GM12878 (cell line): ENCODE measurements around the gene NEK10. TPM values are rescaled to one million over a fixed set of nuclear protein-coding genes. Genes with fewer than 3 reads are reported as not detected.

Source experiments
- ATAC-seq: fragments of 200-7000 bp; cut with Tn5 transposase; 3 replicates; pipeline ENCODE4 v1.9.1; 2020; ENCODE audit warnings: mild to moderate bottlenecking, moderate library complexity
- BruUV-seq: library from RNA; stranded (reverse); fragments of 400-500 nt; replicated peaks from 2 replicates; lab custom pipeline; 2021; lab: Mats Ljungman, UMichigan
- CTCF ChIA-PET: fragments of 300-600 bp; sonication (Branson Sonifier 250); formaldehyde crosslinking; extraction: SDS; loops from one replicate; lab custom pipeline; 2021; ENCODE audit warnings: inconsistent platforms; lab: Yijun Ruan, JAX
- POLR2A ChIA-PET: fragments of 350-600 bp; formaldehyde crosslinking; extraction: SDS; loops from one replicate; lab custom pipeline; 2021; ENCODE audit warnings: inconsistent platforms; lab: Charles Lee
- RAD21 ChIA-PET: fragments of 300-600 bp; sonication (Branson Sonifier 250); formaldehyde crosslinking; loops from one replicate; lab custom pipeline; 2023; ENCODE audit warnings: antibody characterized with exemption; ENCODE audit not compliant: unreplicated experiment; lab: Charles Lee
- SMC1A ChIA-PET: fragments of 300-600 bp; sonication (Branson Sonifier 250); formaldehyde crosslinking; loops from one replicate; lab custom pipeline; 2023; ENCODE audit not compliant: unreplicated experiment, uncharacterized antibody; lab: Charles Lee
- DNase-seq: peaks from one replicate; pipeline ENCODE4 v3.0.0-alpha.2; 2011; ENCODE audit warnings: low read depth, low spot score
- FAIRE-seq: peaks from 3 replicates; lab custom pipeline; 2011; peaks lifted over from hg19 to GRCh38; lab: Jason Lieb, UNC
- H2AFZ ChIP-seq: 2 replicates; pipeline ENCODE4 v1.6.0; 2011; ENCODE audit warnings: low read depth, low read length, control low read depth; ENCODE audit not compliant: control insufficient read depth
- H3K27ac ChIP-seq: 2 replicates; pipeline ENCODE4 v1.5.1; 2011; ENCODE audit warnings: control low read depth; ENCODE audit not compliant: control insufficient read depth, insufficient read depth
- H3K27me3 ChIP-seq, 2 experiments: replicated peaks in 1 of 2; 2 replicates each; pipeline versions ENCODE4 v1.6.0 to v1.6.1; 2011; ENCODE audit warnings: low read length in 1 of 2; ENCODE audit not compliant: control insufficient read depth in 2 of 2, insufficient read depth in 2 of 2
- H3K36me3 ChIP-seq, 2 experiments: 2 replicates each; pipeline ENCODE4 v1.5.1; 2011; ENCODE audit warnings: low read length in 1 of 2; ENCODE audit not compliant: control insufficient read depth in 2 of 2, insufficient read depth in 2 of 2
- H3K4me1 ChIP-seq: 2 replicates; pipeline ENCODE4 v1.6.1; 2011; ENCODE audit warnings: mild to moderate bottlenecking, low read length, moderate library complexity, mixed read lengths; ENCODE audit not compliant: control insufficient read depth, insufficient read depth
- H3K4me2 ChIP-seq: 2 replicates; pipeline ENCODE4 v1.6.0; 2011; ENCODE audit warnings: control low read depth; ENCODE audit not compliant: control insufficient read depth, insufficient read depth
- H3K4me3 ChIP-seq: fragments of 200-600 bp; sonication (generic); 2 replicates; pipeline ENCODE4 v1.5.1; 2016
- H3K79me2 ChIP-seq: 2 replicates; pipeline ENCODE4 v1.6.0; 2011; ENCODE audit warnings: low read length; ENCODE audit not compliant: control insufficient read depth, insufficient read depth
- H3K9ac ChIP-seq: 2 replicates; pipeline ENCODE4 v1.8.0; 2011; ENCODE audit warnings: low read length, control low read depth, mixed read lengths; ENCODE audit not compliant: control insufficient read depth, insufficient read depth
- H3K9me3 ChIP-seq: replicated peaks from 3 replicates; pipeline ENCODE4 v1.5.1; 2011; ENCODE audit warnings: mild to moderate bottlenecking, low read length; ENCODE audit not compliant: control insufficient read depth, insufficient read depth
- H4K20me1 ChIP-seq: 2 replicates; pipeline ENCODE4 v1.6.0; 2011; ENCODE audit not compliant: control insufficient read depth, insufficient read depth
- CHD1 ChIP-seq: IDR thresholded peaks from 2 replicates; pipeline ENCODE4 v1.6.1; 2012; ENCODE audit warnings: low read depth, low read length, improper control_type of control experiment
- CREB1 ChIP-seq: IDR thresholded peaks from 2 replicates; pipeline ENCODE4 v1.6.1; 2012; ENCODE audit warnings: low read depth, mild to moderate bottlenecking, inconsistent platforms
- CREM ChIP-seq: IDR thresholded peaks from 2 replicates; pipeline ENCODE4 v1.6.1; 2014; ENCODE audit warnings: antibody characterized with exemption, low read depth
- CTCF ChIP-seq, 3 experiments: IDR thresholded peaks in 2 of 3; conservative IDR thresholded peaks in 1 of 3; 2 replicates each; pipeline ENCODE4 v1.5.1; 2011; ENCODE audit warnings: low read depth in 3 of 3, low read length in 3 of 3, mild to moderate bottlenecking in 3 of 3, control low read depth in 2 of 3, moderate library complexity in 2 of 3, inconsistent platforms in 1 of 3, mixed read lengths in 1 of 3; ENCODE audit not compliant: control insufficient read depth in 2 of 3, insufficient read depth in 1 of 3; ENCODE audit errors: extremely low read depth in 1 of 3
- CUX1 ChIP-seq: IDR thresholded peaks from 2 replicates; pipeline ENCODE4 v1.6.1; 2012; ENCODE audit warnings: improper control_type of control experiment, low read depth, low read length; ENCODE audit not compliant: insufficient replicate concordance
- EZH2 ChIP-seq: IDR thresholded peaks from 2 replicates; pipeline ENCODE4 v1.6.1; 2012; ENCODE audit warnings: low read depth, mild to moderate bottlenecking, control low read depth, inconsistent platforms, low read length, borderline replicate concordance; ENCODE audit not compliant: control insufficient read depth
- IRF4 ChIP-seq: IDR thresholded peaks from 2 replicates; pipeline ENCODE4 v1.6.1; 2011; ENCODE audit warnings: low read depth, low read length
- MTA2 ChIP-seq: fragments of 450-650 bp; IDR thresholded peaks from 2 replicates; pipeline ENCODE4 v1.6.1; 2016; ENCODE audit warnings: low read depth, mild to moderate bottlenecking, moderate library complexity
- MTA3 ChIP-seq: IDR thresholded peaks from 2 replicates; pipeline ENCODE4 v1.6.1; 2012; ENCODE audit warnings: low read length, inconsistent platforms, borderline replicate concordance
- MYC ChIP-seq: IDR thresholded peaks from 2 replicates; pipeline ENCODE4 v1.6.1; 2011; ENCODE audit warnings: mild to moderate bottlenecking, low read length, moderate library complexity, inconsistent platforms; ENCODE audit not compliant: insufficient read depth, insufficient replicate concordance, insufficient read length, severe bottlenecking
- RAD21 ChIP-seq: IDR thresholded peaks from 2 replicates; pipeline ENCODE4 v1.6.1; 2011; ENCODE audit warnings: mild to moderate bottlenecking, low read depth, low read length, moderate library complexity; ENCODE audit not compliant: insufficient read depth
- RCOR1 ChIP-seq: conservative IDR thresholded peaks from 2 replicates; pipeline ENCODE4 v1.6.1; 2012; ENCODE audit warnings: low read depth, low read length, improper control_type of control experiment
- TCF3 ChIP-seq: IDR thresholded peaks from 2 replicates; pipeline ENCODE4 v1.6.1; 2012; ENCODE audit warnings: low read depth, mild to moderate bottlenecking, low read length, borderline replicate concordance; ENCODE audit not compliant: insufficient read depth
- ZNF274 ChIP-seq: IDR thresholded peaks from one replicate; pipeline ENCODE4 v1.8.0; 2011; ENCODE audit not compliant: insufficient read length, insufficient read depth
- ZZZ3 ChIP-seq: IDR thresholded peaks from 2 replicates; pipeline ENCODE4 v1.6.1; 2011; ENCODE audit warnings: low read depth; ENCODE audit not compliant: control insufficient read depth, insufficient read length
- WGBS: methylation state at CpG from one replicate; pipeline ENCODE4 v1.1.6; 2016; ENCODE audit warnings: low lambda C conversion rate; ENCODE audit not compliant: insufficient replicate concordance, insufficient coverage; ENCODE audit errors: missing lambda C conversion rate; 5-methylcytosine and 5-hydroxymethylcytosine counted together
- in situ Hi-C: fragments of 300-500 bp; cut with MboI; formaldehyde crosslinking; loops from 9 replicates; pipeline ENCODE4 v1.14.3; 2018; ENCODE audit warnings: mixed read lengths
- intact Hi-C: fragments of 100-400 bp; cut with micrococcal nuclease; formaldehyde crosslinking; loops from one replicate; pipeline ENCODE4 v1.14.2; 2022; ENCODE audit not compliant: unreplicated experiment
- polyA plus RNA-seq, 11 experiments: library from polyadenylated mRNA; depleted of rRNA in 4 of 11; unstranded in 6 of 11; stranded (reverse) in 5 of 11; fragments of >200 nt; fragmentation: Nextera tagmentation in 4 of 11; fragmentation: Illumina TruSeq in 1 of 11; extraction: Ambion mirVana in 4 of 11; extraction: Trizol in 1 of 11; gene quantifications; 1 replicate in 1 of 11; 2 replicates in 10 of 11; pipeline versions ENCODE4 v1.2.1 to v1.2.3, GENCODE V29; 2011 to 2016; ENCODE audit warnings: inconsistent platforms in 2 of 11, missing spikeins in 2 of 11, low read depth in 1 of 11
- total RNA-seq, 4 experiments: library from RNA; depleted of rRNA in 3 of 4; stranded (reverse); fragments of >200 nt in 3 of 4; fragmentation: Illumina TruSeq in 1 of 4; extraction: Trizol in 1 of 4; gene quantifications; 2 replicates each; pipeline versions ENCODE4 v1.2.1 to v1.2.3, GENCODE V29; 2013 to 2021

Gene NEK10
- total and polyA plus RNA-seq, 10 of the 15 experiments (the other 5 are each of a cell fraction or from before 2014, with no cell fraction given): 0.06 to 0.40 (median 0.16) TPM; not detected in 2

- Histone ChIP-seq H3K4me3 (no peak overlapping the region), H3K27ac (no peak overlapping the region), H3K9me3 (no peaks in the 10 kb centered on the region), H3K4me2 (no peak overlapping the region), H3K4me1 (no peaks in the 10 kb centered on the region), H3K9ac (no peak overlapping the region), H3K79me2 (no peaks in the 10 kb centered on the region), H3K36me3 (no peaks in the 10 kb centered on the region), H2AFZ (no peak overlapping the region), H4K20me1 (no peaks in the 10 kb centered on the region), H3K27me3 (no peaks in the 10 kb centered on the region)
- intact Hi-C loops (no loop called here), in situ Hi-C loops (no loop called here)
- ATAC-seq (no peak), FAIRE-seq (no peak), DNase-seq (no peak)
- RAD21 ChIA-PET: no interaction called here
- POLR2A ChIA-PET: no interaction called here
- TF ChIP-seq TCF3 (no peak), CUX1 (no peak), RCOR1 (no peak), CREB1 (no peak), MYC (no peak), MTA3 (no peak), ZNF274 (no peak), ZZZ3 (no peak), CHD1 (no peak), RAD21 (no peak), IRF4 (no peak), EZH2 (no peak), CTCF (IDR thresholded peaks at IDR 0.05 in 2 of 3, conservative IDR thresholded peaks at IDR 0.05 in 1 of 3; ENCODE audit: control insufficient read depth in 2 of 3, extremely low read depth in 1 of 3, insufficient read depth in 1 of 3, low read depth in 3 of 3, low read length in 3 of 3) (no peak), CREM (no peak), MTA2 (no peak)
- BruUV-seq: no TSS peak
- CTCF ChIA-PET: no interaction called here
- 0% methylated on average over 1 of the region's 1 CpG for WGBS
- SMC1A ChIA-PET: interaction anchor here (0.5 kb wide), 1 partner anchor 51 kb away, joined by 3 read pairs; no protein-coding TSS in a partner anchor
These were observed 253.8 kb downstream of the NEK10 start for GRCh38 chr3:27115352-27115751.
